ENCODE data around the gene NPBWR2. TPM values are rescaled to one million over a fixed set of nuclear protein-coding genes. Genes with fewer than 3 reads are reported as not detected.

Gene NPBWR2
- total RNA-seq, 1 experiment from 2014 or later, result not detected

DNA sequence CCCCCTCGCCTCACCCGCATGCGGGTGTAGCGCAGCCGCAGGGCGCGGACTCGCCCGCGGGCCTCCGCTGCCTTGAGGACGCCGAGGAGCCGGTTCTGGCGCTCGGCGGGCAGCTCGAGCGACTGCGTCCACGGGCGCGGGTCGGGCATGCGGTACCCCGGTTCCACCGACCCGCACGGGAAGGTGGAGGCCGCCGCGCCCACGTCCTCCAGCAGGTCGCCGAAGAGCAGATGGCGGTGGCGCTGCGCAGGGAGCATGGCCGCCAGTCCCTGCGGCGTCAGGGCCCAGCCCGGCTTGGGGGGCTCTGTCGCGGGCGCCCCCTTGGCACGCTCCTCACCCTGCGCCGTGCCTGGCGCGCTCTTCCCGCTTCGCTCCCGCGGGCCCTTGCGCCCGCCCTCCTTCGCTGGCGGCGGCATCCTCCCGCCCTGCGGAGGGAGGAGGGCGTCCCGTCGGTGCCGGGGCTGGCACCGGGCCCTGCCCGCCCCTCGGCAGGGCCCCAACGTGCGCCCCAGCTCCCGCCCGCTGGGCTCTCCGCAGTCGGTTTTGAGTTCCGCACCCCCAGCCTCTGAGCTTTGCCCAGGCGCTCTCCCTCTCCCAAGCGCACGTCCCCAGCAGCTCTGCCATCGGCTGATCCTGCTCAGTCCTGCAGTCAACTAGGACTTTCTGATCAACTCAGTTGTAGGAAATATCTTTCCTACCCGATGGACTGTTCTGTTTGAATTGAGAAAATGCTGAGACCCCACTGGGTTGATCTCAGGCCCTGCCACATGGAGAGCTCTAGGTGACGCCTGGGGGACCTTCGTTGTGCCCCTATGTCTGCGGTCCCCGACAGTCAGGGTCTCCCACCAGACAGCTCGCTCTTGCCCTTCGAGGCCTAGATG lies 23.3 kb downstream of the NPBWR2 start, which contains the start of gene LKAAEAR1:
Gene LKAAEAR1 (minus strand): TSS at position 595 of the 881 bp plus-strand sequence. CDS start 179 bp downstream, at position 416.
- no peak for DNase-seq (ENCODE audit: low spot score)

DNA sequence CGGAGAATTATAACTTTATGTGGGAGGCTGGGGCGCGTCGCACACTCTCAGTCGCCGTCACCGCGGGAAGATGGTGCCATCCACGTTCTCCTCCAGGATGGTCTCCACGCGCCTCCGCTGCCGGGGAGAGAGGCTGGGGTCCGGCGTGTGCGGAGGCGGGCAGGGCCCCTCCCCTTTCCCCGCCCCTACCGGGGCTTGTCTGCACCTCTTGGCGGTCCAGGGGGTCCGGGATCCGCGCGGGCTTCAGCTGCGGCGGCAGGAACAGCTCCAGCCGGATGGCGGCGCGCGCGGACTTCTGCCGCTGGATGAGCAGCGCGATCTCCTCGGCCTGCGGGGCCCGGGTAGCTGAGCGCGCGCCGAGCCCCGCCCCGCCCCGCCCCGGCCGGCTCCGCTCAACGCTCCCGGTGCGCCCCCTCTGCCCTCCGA lies 24.0 kb downstream of the NPBWR2 start:
- peak; percentile 57 for DNase-seq (ENCODE audit: low spot score)

DNA sequence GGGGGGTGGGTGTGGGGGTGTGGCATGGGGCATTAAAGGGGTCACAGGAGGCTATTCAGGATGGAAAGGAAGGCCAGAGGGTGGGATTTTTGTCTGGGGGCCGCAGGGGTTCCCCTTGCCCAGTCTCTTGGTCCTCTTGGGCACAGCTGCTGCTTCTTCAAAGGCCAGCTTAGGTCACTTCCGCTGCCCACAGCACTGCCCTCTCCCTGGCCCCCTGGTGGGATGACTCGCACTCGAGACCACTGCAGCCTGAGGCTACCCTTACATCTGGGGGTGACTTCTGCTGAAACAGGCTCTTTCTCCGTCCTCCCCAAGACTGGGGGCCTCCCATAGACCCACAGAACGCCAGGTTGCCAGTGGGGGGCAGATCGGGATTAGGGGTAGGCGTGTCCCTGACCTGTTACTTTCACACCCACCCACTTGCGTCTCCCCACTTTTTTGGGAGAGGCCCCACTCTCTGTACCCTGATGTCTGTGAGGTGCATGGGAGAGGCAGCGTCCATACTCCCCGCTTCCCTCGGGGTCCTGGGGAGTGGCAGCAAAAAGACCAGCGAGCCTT lies 24.5 kb downstream of the NPBWR2 start:
- DNase-seq (ENCODE audit: low spot score), result no peak

DNA sequence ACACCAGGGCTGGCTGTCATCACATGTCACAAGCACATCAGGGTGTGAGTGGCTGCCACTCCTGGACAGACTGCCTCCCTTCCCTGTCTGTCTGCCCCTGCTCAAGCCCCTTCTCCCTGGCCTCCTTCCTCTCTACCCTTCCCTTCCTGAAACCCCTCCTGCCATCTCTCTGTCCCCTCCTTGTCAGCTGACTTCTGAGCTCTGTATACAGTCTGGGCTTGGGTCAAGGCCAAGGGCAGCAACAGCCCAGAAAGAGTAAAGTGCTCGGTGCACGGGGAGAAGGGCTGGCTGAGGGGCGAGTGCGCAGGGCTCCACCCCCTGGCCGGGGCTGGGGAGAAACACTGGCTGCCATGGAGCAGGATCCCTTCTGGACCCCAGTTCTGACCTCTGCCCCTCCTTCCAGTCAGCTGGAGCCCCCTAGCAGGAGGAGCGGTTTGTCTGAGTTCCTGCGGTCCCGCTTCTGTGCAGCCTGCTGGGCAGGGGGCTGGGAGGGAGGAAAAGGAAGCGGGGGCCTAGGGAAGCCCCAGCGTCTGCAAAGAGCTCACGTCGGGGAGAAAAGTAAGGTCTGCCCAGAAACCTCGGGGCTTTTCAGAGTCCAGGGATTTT lies 25.1 kb downstream of the NPBWR2 start:
- DNase-seq (ENCODE audit: low spot score), result no peak

DNA sequence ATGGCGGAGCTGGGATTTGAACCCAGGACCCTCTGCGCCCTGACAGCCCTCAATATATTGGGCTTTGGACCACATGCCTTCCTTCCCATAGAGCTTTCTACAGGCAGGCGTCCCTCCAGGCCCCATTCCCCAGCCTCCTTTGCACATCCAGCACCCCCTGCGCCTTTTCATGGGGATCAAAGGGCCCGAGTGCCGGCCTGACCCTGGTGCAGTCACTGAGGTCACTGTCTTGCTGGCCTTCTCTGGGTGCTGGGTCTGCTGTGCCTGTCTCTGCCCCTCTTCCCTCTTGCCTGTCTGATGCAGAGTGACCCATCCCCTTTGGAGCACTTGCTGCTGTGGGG lies 25.8 kb downstream of the NPBWR2 start:
- no peak for DNase-seq (ENCODE audit: low spot score)

DNA sequence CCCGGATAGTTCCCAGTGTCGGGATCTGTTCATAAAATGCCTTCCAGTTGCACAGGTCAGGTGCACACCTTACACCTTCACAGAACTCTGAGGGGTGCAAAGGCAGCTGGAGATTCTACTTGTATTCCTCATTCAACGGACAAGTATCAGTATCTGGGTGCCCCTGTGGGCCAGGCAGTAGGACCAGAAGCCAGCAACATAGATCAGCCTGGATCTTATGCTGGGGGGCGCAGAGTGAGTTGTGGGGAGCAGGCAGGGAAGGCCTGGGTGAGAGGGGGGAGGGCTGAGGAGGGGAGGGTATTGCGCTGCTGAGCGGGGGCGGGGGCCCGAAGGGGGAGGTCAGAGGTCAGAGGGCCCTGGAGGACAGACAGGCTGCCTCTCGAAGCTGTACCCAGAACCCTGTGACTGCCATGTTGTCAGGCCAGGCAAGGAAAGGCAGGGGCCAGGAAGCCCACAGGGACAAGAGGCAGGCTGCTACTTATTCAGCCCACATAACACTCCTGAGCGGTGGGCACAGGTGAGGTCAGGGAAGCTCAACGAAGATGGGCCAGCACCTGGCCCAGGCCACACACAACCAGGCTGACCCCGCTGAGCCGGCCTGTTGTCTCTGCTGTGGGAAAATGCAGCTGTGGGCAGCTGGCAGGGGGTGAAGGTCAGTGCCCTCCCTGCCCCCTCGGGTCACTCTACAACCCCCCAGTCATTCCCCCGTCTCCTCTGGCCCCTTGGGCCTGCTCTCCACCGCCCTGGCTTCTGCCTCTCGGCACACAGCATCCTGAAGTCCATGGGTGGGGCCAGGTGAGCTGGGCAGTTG lies 26.3 kb downstream of the NPBWR2 start:
- DNase-seq (ENCODE audit: low spot score), result no peak

- no peak for DNase-seq (ENCODE audit: low spot score)
Observed at GRCh38 chr20:64080013-64080812, 27.2 kb downstream of the NPBWR2 start, which contains the start of gene OPRL1. Gene OPRL1 (plus strand): TSS chr20:64080082. CDS start chr20:64092721, 12,639 bp downstream.

DNA sequence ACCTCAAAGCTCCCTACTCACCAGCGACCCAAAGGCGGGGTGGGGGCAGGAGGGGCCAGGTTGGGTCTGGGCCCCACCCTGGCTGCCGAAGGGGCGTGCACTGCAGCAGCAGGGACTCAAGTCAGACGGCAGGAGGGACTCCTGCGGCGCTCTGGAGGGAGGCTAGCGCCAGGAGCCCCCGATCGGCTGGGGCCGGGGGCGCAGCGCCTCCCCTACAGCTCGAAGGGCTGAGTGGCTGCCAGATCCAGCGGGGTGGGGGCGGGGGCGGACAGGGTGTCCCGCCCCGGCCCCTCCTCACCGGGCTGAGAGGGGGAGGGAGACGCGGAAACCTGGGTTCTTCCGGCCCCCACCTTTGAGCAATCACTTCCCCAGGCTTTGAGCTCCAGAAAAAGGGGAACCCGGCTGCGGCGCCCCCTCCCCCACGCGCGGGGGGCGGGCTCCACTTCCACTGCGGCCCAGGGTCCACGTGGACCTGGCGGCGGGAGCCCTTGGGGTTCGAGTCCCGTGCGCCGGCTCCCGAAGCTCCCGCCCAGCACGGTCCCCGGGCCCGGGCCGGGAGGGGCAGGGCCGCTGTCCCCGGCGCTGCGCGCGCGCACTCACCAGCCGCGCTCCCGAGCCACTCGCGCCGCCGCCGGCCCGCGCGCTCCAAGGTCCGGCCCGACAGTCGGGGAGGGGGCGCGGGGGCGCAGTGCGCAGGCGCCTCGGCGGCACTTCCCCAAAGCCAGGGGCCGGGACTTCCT lies 27.9 kb downstream of the NPBWR2 start, which contains the start of gene RGS19:
Gene RGS19 (minus strand): TSS at position 246 of the 740 bp plus-strand sequence. CDS start 2,632 bp downstream, outside the sequence.
- peak; percentile 32 for DNase-seq (ENCODE audit: low spot score)

GRCh38 chr20:64078934-64079272 lies 28.5 kb downstream of the NPBWR2 start:
- no peak for DNase-seq (ENCODE audit: low spot score)

DNA sequence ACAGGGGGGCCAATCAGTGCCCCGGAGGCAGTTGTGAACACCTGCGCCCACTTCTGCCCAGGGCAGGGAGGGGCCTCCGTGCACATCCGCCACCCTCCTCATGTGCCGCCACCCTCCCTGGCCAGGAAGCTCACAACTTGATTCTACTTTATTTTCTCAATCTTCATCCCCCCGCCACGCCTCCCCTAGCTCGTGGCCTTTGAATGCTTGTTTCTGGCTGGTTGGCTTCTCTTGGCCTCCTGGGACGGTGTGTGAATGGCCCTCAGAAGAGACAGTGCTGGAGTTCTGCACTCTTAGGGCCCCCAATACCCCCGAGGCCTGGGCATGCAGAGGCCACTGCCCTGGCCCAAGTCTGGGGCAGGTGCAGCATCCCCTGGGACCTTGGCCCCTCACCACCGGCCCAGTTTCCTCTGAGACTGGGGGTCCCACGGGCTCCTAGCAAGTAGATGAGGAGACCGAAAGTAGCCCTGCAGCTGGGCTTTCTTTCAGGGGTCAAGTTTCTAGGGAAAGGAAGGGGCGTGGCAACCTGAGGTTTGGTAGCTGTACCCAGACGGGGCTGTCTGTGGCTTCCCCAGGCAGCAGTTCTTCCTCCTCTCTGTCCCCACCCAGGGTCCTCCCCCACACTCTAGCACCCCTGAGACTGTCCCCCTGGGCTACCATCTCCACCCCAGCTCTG lies 29.4 kb downstream of the NPBWR2 start:
- DNase-seq (ENCODE audit: low spot score), result no peak

DNA sequence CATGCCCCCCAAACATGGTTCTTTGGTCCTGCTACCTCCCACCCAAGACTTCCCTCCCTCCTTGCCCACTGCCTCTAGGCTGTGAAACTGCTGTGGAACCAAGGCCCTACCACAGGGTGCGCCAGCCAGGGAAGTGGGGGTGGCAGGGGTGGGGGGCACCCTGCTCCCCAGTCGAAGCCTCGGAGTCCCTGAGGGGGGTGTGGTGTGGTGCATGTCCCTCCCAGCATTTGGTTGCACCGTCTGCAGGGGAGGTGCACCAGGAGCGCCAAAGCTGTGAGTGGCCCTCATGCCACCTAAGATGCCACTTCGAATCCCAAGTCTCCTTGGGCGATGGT lies 29.9 kb downstream of the NPBWR2 start:
- no peak for DNase-seq (ENCODE audit: low spot score)

DNA sequence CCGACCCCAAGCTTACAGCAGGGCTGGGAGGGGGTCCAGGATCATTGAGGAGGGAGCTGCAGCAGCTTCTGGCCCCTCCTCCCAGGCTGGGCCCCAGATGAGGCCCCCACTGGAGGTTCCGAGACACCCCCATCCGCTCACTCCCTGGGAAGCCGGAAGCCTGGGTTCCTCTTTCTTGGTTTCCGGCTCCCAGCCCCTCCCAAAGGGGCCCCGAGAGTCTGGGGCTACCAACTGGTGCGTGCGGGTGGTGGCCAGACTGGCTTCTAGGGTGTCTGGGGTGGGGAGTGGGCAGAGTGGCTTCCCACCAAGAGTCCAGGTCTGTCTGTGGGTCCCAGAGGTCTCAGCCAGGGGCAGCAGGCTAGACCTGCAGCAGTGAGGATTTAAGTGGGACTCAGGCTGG lies 30.3 kb downstream of the NPBWR2 start:
- no peak for DNase-seq (ENCODE audit: low spot score)

- DNase-seq (ENCODE audit: low spot score), result no peak
Observed at GRCh38 chr20:64076061-64076997, 31.0 kb downstream of the NPBWR2 start.

DNA sequence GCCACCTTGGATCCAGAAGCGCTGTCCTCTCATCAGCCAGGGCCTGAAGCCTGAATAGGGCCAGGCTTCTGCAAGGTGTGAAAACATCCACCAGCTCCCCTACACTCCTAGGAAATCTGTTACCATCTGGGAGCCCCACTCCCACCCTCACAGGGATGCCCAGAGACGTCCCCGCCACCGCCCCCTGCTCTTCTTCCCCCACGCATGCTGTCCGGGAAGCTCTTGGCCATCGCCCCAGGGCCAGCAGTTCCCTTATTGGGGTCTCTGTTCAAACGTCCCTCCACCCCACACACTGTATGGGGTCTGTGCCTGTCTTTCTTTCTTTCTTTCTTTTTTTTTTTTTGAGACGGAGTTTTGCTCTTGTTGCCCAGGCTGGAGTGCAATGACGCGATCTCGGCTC lies 31.8 kb downstream of the NPBWR2 start:
- no peak for DNase-seq (ENCODE audit: low spot score)

GRCh38 chr20:64074963-64075362 lies 32.4 kb downstream of the NPBWR2 start:
- DNase-seq (ENCODE audit: low spot score), result no peak

DNA sequence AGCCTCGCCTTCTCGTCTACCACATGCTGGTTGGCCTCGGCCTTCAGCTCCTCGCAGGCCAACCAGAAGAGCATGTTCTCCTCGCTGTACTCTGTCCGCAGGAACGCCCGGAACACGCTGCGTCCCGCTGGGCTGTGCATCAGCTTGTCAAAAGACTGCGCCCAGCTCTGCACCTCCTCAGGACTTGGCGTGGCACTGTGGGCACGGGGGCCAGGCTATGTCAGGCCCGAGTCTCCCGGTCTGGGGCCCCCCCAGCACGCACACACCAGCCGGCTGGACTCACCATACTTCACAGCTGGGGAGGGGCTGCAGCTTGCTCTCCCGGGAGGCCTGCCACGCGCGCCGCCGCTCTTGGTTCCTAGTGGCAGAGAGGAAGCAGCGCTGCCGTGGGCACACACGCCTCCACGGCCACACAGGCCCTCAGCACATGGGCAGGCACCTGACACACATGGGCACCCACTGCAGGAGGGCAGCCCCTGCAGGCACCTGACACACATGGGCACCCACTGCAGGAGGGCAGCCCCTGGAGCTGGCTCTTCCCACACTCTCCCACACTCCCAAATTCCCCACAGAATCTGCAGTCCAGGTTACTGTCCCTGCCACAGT lies 33.1 kb downstream of the NPBWR2 start:
- DNase-seq (ENCODE audit: low spot score), result no peak

DNA sequence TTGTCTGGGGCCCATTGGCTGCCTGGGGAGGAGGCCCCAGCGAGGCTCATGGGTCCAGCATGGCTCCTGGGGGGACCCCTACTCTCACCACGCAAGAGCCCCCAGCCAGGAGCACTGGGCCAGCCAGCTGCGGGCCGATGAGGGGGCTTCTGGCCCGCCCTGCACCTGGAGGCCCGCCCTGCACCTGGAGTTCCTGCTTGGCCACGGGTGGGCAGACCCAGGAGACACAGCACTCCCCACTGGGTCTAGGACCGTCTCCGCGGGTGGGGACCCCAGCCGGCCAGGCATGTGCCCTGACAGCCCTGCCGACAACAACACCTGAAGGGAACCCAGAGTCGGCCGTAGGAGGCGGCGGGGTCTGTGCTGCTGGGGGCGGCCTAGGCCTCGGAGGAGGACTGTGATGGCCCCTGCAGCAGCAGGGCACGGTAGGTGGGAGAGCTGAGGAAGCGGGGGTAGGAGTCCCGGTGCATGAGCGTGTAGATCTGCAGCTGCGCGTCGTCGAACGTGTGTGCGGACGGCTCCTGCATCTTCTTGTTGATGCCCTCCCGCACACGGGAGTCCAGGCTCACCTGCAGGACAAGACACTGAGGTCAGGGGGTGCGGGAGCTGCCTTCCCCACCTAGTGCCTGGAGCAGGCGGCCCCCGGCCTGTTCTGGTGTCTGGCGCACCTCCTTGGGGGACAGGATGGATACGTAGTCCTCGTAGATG lies 33.7 kb downstream of the NPBWR2 start:
- no peak for DNase-seq (ENCODE audit: low spot score)
